Kidney (tissue), 14 donors: ENCODE data around the gene CDC37L1. TPM values are rescaled to one million over a fixed set of nuclear protein-coding genes. Genes with fewer than 3 reads are reported as not detected.
A peak's percentile ranks its signal among the peaks of the same experiment; 100 is the strongest.
"Not testable (repeated sequence)": the region's sequence is repeated elsewhere in the genome, so short reads cannot be mapped to it uniquely, and the experiment has no call there.

Experiments
- DNase-seq, 5 donors: peaks; one replicate each; pipeline ENCODE4 v3.0.0-alpha.2; 2013 to 2020
- FAIRE-seq: peaks from 2 replicates; lab custom pipeline; 2012; peaks lifted over from hg19 to GRCh38; lab: Jason Lieb, UNC
- H3K27ac ChIP-seq, 2 donors: one replicate each; pipeline ENCODE4 v1.7.0; 2013; ENCODE audit warnings: low read depth in 2 of 2, low read length in 2 of 2, inconsistent platforms in 1 of 2
- H3K27me3 ChIP-seq: one replicate; pipeline ENCODE4 v1.7.1; 2013; ENCODE audit warnings: low read length, inconsistent platforms; ENCODE audit not compliant: control insufficient read depth, insufficient read depth
- H3K36me3 ChIP-seq, 3 donors: one replicate each; pipeline versions ENCODE4 v1.7.0 to v1.7.1; 2013; ENCODE audit warnings: low read length in 3 of 3, control low read depth in 1 of 3, inconsistent platforms in 1 of 3; ENCODE audit not compliant: insufficient read depth in 3 of 3, control insufficient read depth in 2 of 3
- H3K4me1 ChIP-seq, 3 donors: one replicate each; pipeline versions ENCODE4 v1.7.0 to v1.7.1; 2013; ENCODE audit warnings: low read length in 3 of 3, inconsistent platforms in 1 of 3, low read depth in 1 of 3; ENCODE audit not compliant: control insufficient read depth in 2 of 3, insufficient read depth in 2 of 3
- H3K4me3 ChIP-seq, 3 donors: one replicate each; pipeline versions ENCODE4 v1.7.0 to v1.8.1; 2013; ENCODE audit warnings: low read length in 3 of 3, control low read depth in 1 of 3, inconsistent platforms in 1 of 3
- H3K9ac ChIP-seq, 3 donors: one replicate each; pipeline versions ENCODE4 v1.7.0 to v1.7.1; 2013; ENCODE audit warnings: low read length in 3 of 3, control low read depth in 1 of 3, inconsistent platforms in 1 of 3
- H3K9me3 ChIP-seq, 3 donors: one replicate each; pipeline versions ENCODE4 v1.7.0 to v1.7.1; 2013; ENCODE audit warnings: low read length in 3 of 3, control low read depth in 1 of 3, inconsistent platforms in 1 of 3; ENCODE audit not compliant: control insufficient read depth in 2 of 3, insufficient read depth in 1 of 3
- intact Hi-C: fragments of 100-400 bp; cut with DNase I; formaldehyde crosslinking; loops from one replicate; pipeline ENCODE4 v1.11.1; 2022
- polyA plus RNA-seq: library from polyadenylated mRNA; stranded (reverse); fragments of 350-450 nt; fragmentation: Illumina TruSeq; extraction: RNeasy Lipid Tissue Mini Kit (QIAGEN cat#74804); gene quantifications from one replicate; pipeline ENCODE4 v1.2.3, GENCODE V29; 2014; ENCODE audit warnings: low read depth, low replicate concordance; ENCODE audit not compliant: insufficient read depth
- total RNA-seq: library from RNA; stranded (reverse); fragmentation: NEBNext Ultra II Directional; extraction: Animal tissue kit (Norgen Biotek cat#: 25700); gene quantifications from one replicate; pipeline ENCODE4 v1.2.1, GENCODE V29; 2021
- TF ChIP-seq, protein P1 (sequence below): IDR thresholded peaks from 3 replicates; pipeline ENCODE4 v1.5.1; 2012; ENCODE audit warnings: mild to moderate bottlenecking, moderate library complexity, borderline replicate concordance; ENCODE audit not compliant: insufficient read depth; ENCODE audit errors: extremely low read depth
- donor health status: control.
- donor health status: control.
- donor health status: control.
- donor health status: control.
- donor health status: control.
- donor health status: DM: yes; HTN: yes; CAD: no.
- donor health status: Normal renal cell carcinoma (clear cell type).

The CDC37L1 gene
- total and polyA plus RNA-seq, 2 donors from 2014 or later: 16.9 to 24.7 TPM

- DNase-seq (peak in 1 of 5 donors; percentile 38), FAIRE-seq (no peak)
- Histone ChIP-seq H3K36me3 (no peaks in the 10 kb centered on the region), H3K9me3 (no peaks in the 10 kb centered on the region), H3K27ac (no peak overlapping the region), H3K4me1 (no peaks in the 10 kb centered on the region), H3K27me3 (no peaks in the 10 kb centered on the region), H3K9ac (no peak overlapping the region), H3K4me3 (no peak overlapping the region)
- intact Hi-C loops: no loop called here
- TF ChIP-seq, protein P1, sequence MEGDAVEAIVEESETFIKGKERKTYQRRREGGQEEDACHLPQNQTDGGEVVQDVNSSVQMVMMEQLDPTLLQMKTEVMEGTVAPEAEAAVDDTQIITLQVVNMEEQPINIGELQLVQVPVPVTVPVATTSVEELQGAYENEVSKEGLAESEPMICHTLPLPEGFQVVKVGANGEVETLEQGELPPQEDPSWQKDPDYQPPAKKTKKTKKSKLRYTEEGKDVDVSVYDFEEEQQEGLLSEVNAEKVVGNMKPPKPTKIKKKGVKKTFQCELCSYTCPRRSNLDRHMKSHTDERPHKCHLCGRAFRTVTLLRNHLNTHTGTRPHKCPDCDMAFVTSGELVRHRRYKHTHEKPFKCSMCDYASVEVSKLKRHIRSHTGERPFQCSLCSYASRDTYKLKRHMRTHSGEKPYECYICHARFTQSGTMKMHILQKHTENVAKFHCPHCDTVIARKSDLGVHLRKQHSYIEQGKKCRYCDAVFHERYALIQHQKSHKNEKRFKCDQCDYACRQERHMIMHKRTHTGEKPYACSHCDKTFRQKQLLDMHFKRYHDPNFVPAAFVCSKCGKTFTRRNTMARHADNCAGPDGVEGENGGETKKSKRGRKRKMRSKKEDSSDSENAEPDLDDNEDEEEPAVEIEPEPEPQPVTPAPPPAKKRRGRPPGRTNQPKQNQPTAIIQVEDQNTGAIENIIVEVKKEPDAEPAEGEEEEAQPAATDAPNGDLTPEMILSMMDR: no peak
These were observed 24.8 kb upstream of the CDC37L1 start for GRCh38 chr9:4654538-4654937.

GRCh38 chr9:4656196-4656595 is 23.2 kb upstream of the CDC37L1 start:
- DNase-seq, intact Hi-C loops, H3K27me3 ChIP-seq, H3K9me3 ChIP-seq, FAIRE-seq, H3K4me1 ChIP-seq, H3K27ac ChIP-seq, H3K36me3 ChIP-seq, H3K9ac ChIP-seq, H3K4me3 ChIP-seq: not testable (repeated sequence)

DNA sequence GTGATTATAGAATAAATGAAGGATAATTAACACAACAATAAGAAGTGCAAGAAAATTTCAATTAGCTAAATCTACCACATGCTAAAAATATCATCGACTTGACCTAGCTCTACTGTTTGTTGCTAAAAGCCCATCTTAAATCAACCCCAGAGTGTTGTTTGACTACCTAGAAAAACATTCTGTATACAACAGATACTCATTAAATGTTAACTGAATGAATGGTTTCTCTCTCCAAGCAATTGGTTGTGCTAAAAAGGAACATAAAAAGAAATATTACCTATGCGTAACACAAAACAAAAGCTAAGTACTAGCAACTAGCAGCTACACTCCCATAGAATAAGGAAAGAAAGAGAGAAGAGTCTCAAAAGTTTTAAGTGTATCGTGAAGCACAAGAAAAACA is 22.7 kb upstream of the CDC37L1 start:
- H3K9me3 ChIP-seq: no peaks in the 10 kb centered on the region
- H3K4me3 ChIP-seq: no peak overlapping the region
- no peak overlapping the region for H3K9ac ChIP-seq
- DNase-seq (no peak), FAIRE-seq (no peak)
- no peaks in the 10 kb centered on the region for H3K36me3 ChIP-seq
- no peak overlapping the region for H3K27ac ChIP-seq
- TF ChIP-seq, protein P1: no peak
- intact Hi-C loops: no loop called here
- no peaks in the 10 kb centered on the region for H3K4me1 ChIP-seq
- H3K27me3 ChIP-seq: no peaks in the 10 kb centered on the region

DNA sequence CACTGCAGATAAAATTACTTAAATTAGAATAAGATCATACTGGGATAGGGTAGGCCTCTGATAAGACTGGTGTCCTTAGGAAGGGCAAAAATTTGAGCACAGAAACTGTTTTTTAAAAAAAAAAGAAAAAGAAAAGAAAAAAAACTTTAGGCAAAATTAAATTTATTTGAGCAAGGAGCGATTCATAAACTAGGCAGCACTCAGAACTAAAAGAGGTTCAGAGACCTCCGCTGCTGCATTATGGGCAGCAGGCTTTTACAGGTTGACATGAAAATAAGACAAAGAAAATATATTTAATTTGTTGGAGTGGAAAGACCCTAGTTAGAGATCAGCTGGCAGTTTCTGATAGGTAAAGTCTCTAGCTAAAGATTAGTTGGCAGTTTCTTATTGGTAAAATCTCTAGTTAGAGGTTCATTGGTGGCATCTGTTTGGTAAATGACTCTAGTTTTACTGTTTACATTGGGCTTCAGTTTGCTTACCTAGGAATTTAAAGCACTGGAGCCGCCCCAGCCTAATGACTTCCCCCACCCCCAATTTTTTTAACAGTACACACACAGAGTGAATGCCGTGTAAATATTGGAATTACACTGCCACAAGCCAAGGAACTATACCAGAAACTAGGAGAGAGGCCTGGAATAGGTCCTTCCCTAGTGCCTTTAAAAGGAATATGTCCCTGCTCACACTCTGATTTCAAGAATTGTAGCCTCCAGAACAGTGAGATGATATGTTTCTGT is 21.8 kb upstream of the CDC37L1 start:
- TF ChIP-seq, protein P1: no peak
- H3K4me1 ChIP-seq: peaks cover 0 to 3% (median 0%) of the 10 kb centered on the region in 3 donors

DNA sequence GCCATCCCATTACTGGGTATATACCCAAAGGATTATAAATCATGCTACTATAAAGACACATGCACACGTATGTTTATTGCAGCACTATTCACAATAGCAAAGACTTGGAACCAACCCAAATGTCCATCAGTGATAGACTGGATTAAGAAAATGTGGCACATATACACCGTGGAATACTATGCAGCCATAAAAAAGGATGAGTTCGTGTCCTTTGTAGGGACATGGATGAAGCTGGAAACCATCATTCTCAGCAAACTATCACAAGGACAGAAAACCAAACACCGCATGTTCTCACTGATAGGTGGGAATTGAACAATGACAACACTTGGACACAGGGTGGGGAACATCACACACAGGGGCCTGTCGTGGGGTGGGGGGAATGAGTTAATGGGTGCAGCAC is 18.7 kb upstream of the CDC37L1 start:
- H3K9me3 ChIP-seq, DNase-seq, FAIRE-seq, intact Hi-C loops, H3K4me3 ChIP-seq, H3K27me3 ChIP-seq, H3K36me3 ChIP-seq, H3K27ac ChIP-seq, H3K9ac ChIP-seq: not testable (repeated sequence)
- peaks cover 3 to 17% (median 8%) of the 10 kb centered on the region in 3 donors for H3K4me1 ChIP-seq

More for the DNA sequence above, 21.8 kb upstream of the CDC37L1 start:
- Histone ChIP-seq H3K9ac (no peak overlapping the region), H3K27me3 (no peaks in the 10 kb centered on the region), H3K27ac (no peak overlapping the region), H3K36me3 (no peaks in the 10 kb centered on the region), H3K9me3 (no peaks in the 10 kb centered on the region), H3K4me3 (no peak overlapping the region)
- FAIRE-seq (no peak), DNase-seq (no peak)
- intact Hi-C loops: no loop called here
